GM12873 (cell line): ENCODE measurements around the gene TPRX2.

Source experiments
- CTCF ChIP-seq: IDR thresholded peaks from 2 replicates; pipeline ENCODE4 v1.5.1; 2012; ENCODE audit warnings: low read depth, mild to moderate bottlenecking, moderate library complexity, low read length, control low read depth; ENCODE audit not compliant: insufficient read depth; ENCODE audit errors: missing control alignments

TPRX2 gene

GRCh38 chr19:47891923-47892666 is 33.1 kb downstream of the TPRX2 start:
- TF ChIP-seq CTCF = no peak

- no peak for TF ChIP-seq CTCF
Observed at GRCh38 chr19:47895165-47895782, 36.2 kb downstream of the TPRX2 start.

GRCh38 chr19:47896019-47896418 is 37.0 kb downstream of the TPRX2 start:
- no peak for TF ChIP-seq CTCF

- no peak for TF ChIP-seq CTCF
Observed at GRCh38 chr19:47896773-47897172, 37.7 kb downstream of the TPRX2 start.

GRCh38 chr19:47897861-47898260 is 38.8 kb downstream of the TPRX2 start:
- TF ChIP-seq CTCF = no peak

GRCh38 chr19:47899335-47899734 is 40.3 kb downstream of the TPRX2 start:
- no peak for TF ChIP-seq CTCF

- TF ChIP-seq CTCF = no peak
Observed at GRCh38 chr19:47901370-47901769, 42.3 kb downstream of the TPRX2 start.
